ENCODE measurements around the gene FLRT2. TPM values are rescaled to one million over a fixed set of nuclear protein-coding genes. Genes with fewer than 3 reads are reported as not detected.

Gene FLRT2
- total and polyA plus RNA-seq, 10 donors, result 7.8 to 63.9 (median 23.8) TPM

GRCh38 chr14:85660243-85660922 lies 130.4 kb downstream of the FLRT2 start:
- no peak for DNase-seq
- TF ChIP-seq POLR2AphosphoS5 (IDR thresholded peaks at IDR 0.05), result no peak
- no peak for TF ChIP-seq POLR2A (IDR thresholded peaks at IDR 0.05)
- no peak for TF ChIP-seq CTCF (IDR thresholded peaks at IDR 0.05 in 8 of 11, conservative IDR thresholded peaks at IDR 0.05 in 3 of 11)
- intact Hi-C loops (cut with DNase I; ENCODE audit: low total_unique reads), result no loop called here
- Histone ChIP-seq H3K9me3 (no peaks in the 10 kb centered on the region), H3K4me3 (no peak overlapping the region), H3K27me3 (replicated peaks in 1 of 7) (no peaks in the 10 kb centered on the region), H3K4me1 (no peaks in the 10 kb centered on the region), H3K27ac (no peak overlapping the region), H3K36me3 (no peaks in the 10 kb centered on the region)
- 53 to 94% (median 65%) methylated on average over 2 of the region's 2 CpGs for WGBS, 5 donors

GRCh38 chr14:85662096-85662495 lies 132.2 kb downstream of the FLRT2 start:
- Histone ChIP-seq H3K4me1 (no peaks in the 10 kb centered on the region), H3K9me3 (no peaks in the 10 kb centered on the region), H3K4me3 (no peak overlapping the region), H3K27me3 (replicated peaks in 1 of 7) (no peaks in the 10 kb centered on the region), H3K36me3 (no peaks in the 10 kb centered on the region), H3K27ac (no peak overlapping the region)
- TF ChIP-seq POLR2AphosphoS5 (IDR thresholded peaks at IDR 0.05) (no peak), POLR2A (IDR thresholded peaks at IDR 0.05) (no peak), CTCF (IDR thresholded peaks at IDR 0.05 in 8 of 11, conservative IDR thresholded peaks at IDR 0.05 in 3 of 11) (no peak)
- 63 to 75% (median 74%) methylated on average over 9 of the region's 9 CpGs for WGBS, 5 donors
- intact Hi-C loops (cut with DNase I; ENCODE audit: low total_unique reads), result no loop called here
- DNase-seq, result no peak

GRCh38 chr14:85663256-85663655 lies 133.3 kb downstream of the FLRT2 start:
- H3K4me1 ChIP-seq, result no peaks in the 10 kb centered on the region
- H3K4me3 ChIP-seq, result no peak overlapping the region
- intact Hi-C loops (cut with DNase I; ENCODE audit: low total_unique reads), result no loop called here
- no peak for DNase-seq
- 51 to 75% (median 64%) methylated on average over 2 of the region's 2 CpGs for WGBS, 5 donors
- H3K9me3 ChIP-seq, result no peaks in the 10 kb centered on the region
- H3K36me3 ChIP-seq, result no peaks in the 10 kb centered on the region
- no peak overlapping the region for H3K27ac ChIP-seq
- no peak for TF ChIP-seq POLR2A (IDR thresholded peaks at IDR 0.05)
- no peak for TF ChIP-seq CTCF (IDR thresholded peaks at IDR 0.05 in 8 of 11, conservative IDR thresholded peaks at IDR 0.05 in 3 of 11)
- no peak for TF ChIP-seq POLR2AphosphoS5 (IDR thresholded peaks at IDR 0.05)
- H3K27me3 ChIP-seq (replicated peaks in 1 of 7), result no peaks in the 10 kb centered on the region

- Histone ChIP-seq H3K27me3 (replicated peaks in 1 of 7) (no peaks in the 10 kb centered on the region), H3K4me3 (no peak overlapping the region), H3K36me3 (no peaks in the 10 kb centered on the region), H3K9me3 (no peaks in the 10 kb centered on the region), H3K4me1 (no peaks in the 10 kb centered on the region), H3K27ac (no peak overlapping the region)
- no peak for DNase-seq
- intact Hi-C loops (cut with DNase I; ENCODE audit: low total_unique reads), result no loop called here
- TF ChIP-seq CTCF (IDR thresholded peaks at IDR 0.05 in 8 of 11, conservative IDR thresholded peaks at IDR 0.05 in 3 of 11), result no peak
- no peak for TF ChIP-seq POLR2AphosphoS5 (IDR thresholded peaks at IDR 0.05)
- no peak for TF ChIP-seq POLR2A (IDR thresholded peaks at IDR 0.05)
Observed at GRCh38 chr14:85663667-85664066, 133.7 kb downstream of the FLRT2 start.
